Thyroid gland (tissue), 4 donors: ENCODE data around the gene MMP11. TPM values are rescaled to one million over a fixed set of nuclear protein-coding genes. Genes with fewer than 3 reads are reported as not detected.
A peak's percentile ranks its signal among the peaks of the same experiment; 100 is the strongest.

Source experiments
- DNase-seq, 2 donors: peaks; one replicate each; pipeline ENCODE4 v3.0.0-alpha.2; 2019
- H3K27ac ChIP-seq, 3 donors: fragments of 200-600 bp; sonication (generic); 1 replicate in 2 of 3; 2 replicates in 1 of 3; pipeline ENCODE4 v1.5.1; 2016 to 2019; ENCODE audit warnings: mild to moderate bottlenecking in 1 of 3, moderate library complexity in 1 of 3
- H3K27me3 ChIP-seq: fragments of 200-600 bp; sonication (generic); one replicate; pipeline ENCODE4 v1.5.1; 2019
- H3K36me3 ChIP-seq, 2 donors: fragments of 200-600 bp; sonication (generic); one replicate each; pipeline ENCODE4 v1.5.1; 2016 to 2019
- H3K4me1 ChIP-seq, 2 donors: fragments of 200-600 bp; sonication (generic); one replicate each; pipeline ENCODE4 v1.5.1; 2017 to 2019
- H3K4me3 ChIP-seq, 3 donors: fragments of 200-600 bp; sonication (generic); replicated peaks in 1 of 3; 1 replicate in 2 of 3; 2 replicates in 1 of 3; pipeline ENCODE4 v1.5.1; 2016; ENCODE audit warnings: mild to moderate bottlenecking in 1 of 3
- H3K9me3 ChIP-seq: fragments of 200-600 bp; sonication (generic); one replicate; pipeline ENCODE4 v1.5.1; 2017
- CTCF ChIP-seq, 6 experiments: fragments of 200-600 bp in 3 of 6; fragments of 450-650 bp in 3 of 6; sonication (generic) in 3 of 6; IDR thresholded peaks; one replicate each; pipeline ENCODE4 v1.5.1; 2016 to 2019; ENCODE audit warnings: antibody characterized with exemption in 6 of 6, mild to moderate bottlenecking in 2 of 6, inconsistent platforms in 1 of 6, moderate library complexity in 1 of 6
- POLR2A ChIP-seq, 2 donors: fragments of 450-650 bp; IDR thresholded peaks; one replicate each; pipeline ENCODE4 v1.6.1; 2017; ENCODE audit warnings: antibody characterized with exemption in 2 of 2, mild to moderate bottlenecking in 2 of 2, moderate library complexity in 1 of 2
- WGBS, 2 donors: methylation state at CpG; one replicate each; pipeline ENCODE4 v1.1.5; 2017; 5-methylcytosine and 5-hydroxymethylcytosine counted together
- intact Hi-C: fragments of 100-400 bp; cut with DNase I; formaldehyde crosslinking; loops from one replicate; pipeline ENCODE4 v1.15.1; 2023
- total RNA-seq, 4 donors: library from RNA; depleted of rRNA; stranded (reverse); fragments of >200 nt; gene quantifications; one replicate each; pipeline ENCODE4 v1.2.3, GENCODE V29; 2016

MMP11 gene
- total RNA-seq, 4 donors from 2014 or later = 0.38 to 2.3 (median 1.7) TPM

GRCh38 chr22:23826510-23827350 lies 54.1 kb downstream of the MMP11 start:
- Histone ChIP-seq H3K36me3 (peaks cover 30 to 51% of the 10 kb centered on the region in 2 donors), H3K27me3 (no peaks in the 10 kb centered on the region), H3K4me3 (no peak overlapping the region), H3K9me3 (no peaks in the 10 kb centered on the region), H3K27ac (peak overlapping the region in 1 of 3 donors; percentile 2), H3K4me1 (peaks cover 0 to 19% of the 10 kb centered on the region in 2 donors)
- 80 to 86% methylated on average over 11 to 15 of the region's 15 CpGs for WGBS, 2 donors
- intact Hi-C loops = no loop called here
- no peak for DNase-seq
- TF ChIP-seq CTCF (IDR thresholded peaks at IDR 0.05) (no peak), POLR2A (IDR thresholded peaks at IDR 0.05) (no peak)

- H3K9me3 ChIP-seq = no peaks in the 10 kb centered on the region
- peaks cover 0 to 12% of the 10 kb centered on the region in 2 donors for H3K4me1 ChIP-seq
- TF ChIP-seq POLR2A (IDR thresholded peaks at IDR 0.05) = no peak
- no peak for TF ChIP-seq CTCF (IDR thresholded peaks at IDR 0.05)
- peak overlapping the region in 1 of 3 donors; percentile 15 for H3K27ac ChIP-seq
- intact Hi-C loops = no loop called here
- WGBS, 2 donors = 76 to 89% methylated on average over 7 to 10 of the region's 11 CpGs
- H3K4me3 ChIP-seq = no peak overlapping the region
- DNase-seq = no peak
- H3K36me3 ChIP-seq = peaks cover 30 to 46% of the 10 kb centered on the region in 2 donors
- no peaks in the 10 kb centered on the region for H3K27me3 ChIP-seq
These were observed 54.8 kb downstream of the MMP11 start for GRCh38 chr22:23827351-23827995.

GRCh38 chr22:23828800-23829680 lies 56.4 kb downstream of the MMP11 start:
- H3K9me3 ChIP-seq = no peaks in the 10 kb centered on the region
- 90 to 91% methylated on average over 10 of the region's 10 CpGs for WGBS, 2 donors
- no peak overlapping the region for H3K4me3 ChIP-seq
- no peak overlapping the region for H3K27ac ChIP-seq
- peaks cover 0 to 10% of the 10 kb centered on the region in 2 donors for H3K4me1 ChIP-seq
- no peak for TF ChIP-seq POLR2A (IDR thresholded peaks at IDR 0.05)
- TF ChIP-seq CTCF (IDR thresholded peaks at IDR 0.05) = no peak
- no peaks in the 10 kb centered on the region for H3K27me3 ChIP-seq
- peak in 1 of 2 donors; percentile 37 for DNase-seq
- peaks cover 31 to 43% of the 10 kb centered on the region in 2 donors for H3K36me3 ChIP-seq
- intact Hi-C loops = no loop called here

- H3K27me3 ChIP-seq = no peaks in the 10 kb centered on the region
- 81 to 91% methylated on average over 7 of the region's 7 CpGs for WGBS, 2 donors
- no peak for TF ChIP-seq POLR2A (IDR thresholded peaks at IDR 0.05)
- no peak for TF ChIP-seq CTCF (IDR thresholded peaks at IDR 0.05)
- H3K9me3 ChIP-seq = no peaks in the 10 kb centered on the region
- intact Hi-C loops = no loop called here
- no peak for DNase-seq
- no peak overlapping the region for H3K27ac ChIP-seq
- peaks cover 0 to 10% of the 10 kb centered on the region in 2 donors for H3K4me1 ChIP-seq
- no peak overlapping the region for H3K4me3 ChIP-seq
- peaks cover 34 to 41% of the 10 kb centered on the region in 2 donors for H3K36me3 ChIP-seq
These were observed 57.3 kb downstream of the MMP11 start for GRCh38 chr22:23829845-23830372.
